K562 (cell line): Measurements from ENCODE around the gene P2RY14. TPM values are rescaled to one million over a fixed set of nuclear protein-coding genes. Genes with fewer than 3 reads are reported as not detected.
A peak's percentile ranks its signal among the peaks of the same experiment; 100 is the strongest.

Source experiments
- ATAC-seq: fragments of 200-7000 bp; cut with Tn5 transposase; 3 replicates; pipeline ENCODE4 v1.9.1; 2020; ENCODE audit warnings: moderate library complexity
- BruUV-seq: library from RNA; stranded (reverse); fragments of 400-500 nt; replicated peaks from 2 replicates; lab custom pipeline; 2021; lab: Mats Ljungman, UMichigan
- CTCF ChIA-PET: fragments of 300-600 bp; formaldehyde crosslinking; extraction: SDS; loops from one replicate; lab custom pipeline; 2021; ENCODE audit warnings: low intra/inter-chr PET ratio; lab: Yijun Ruan, JAX
- POLR2A ChIA-PET: fragments of 300-600, 350-650 bp; sonication (Branson Sonifier 250); formaldehyde crosslinking; extraction: SDS; loops from one replicate; lab custom pipeline; 2021; ENCODE audit warnings: antibody characterized with exemption, inconsistent platforms; lab: Yijun Ruan, JAX
- DNase-seq, 4 experiments: peaks; one replicate each; pipeline versions ENCODE4 v3.0.0 to v3.0.0-alpha.2; 2011 to 2018; ENCODE audit warnings: low spot score in 3 of 4, mixed read lengths in 3 of 4; ENCODE audit errors: extremely low read depth in 1 of 4
- FAIRE-seq: peaks from 2 replicates; lab custom pipeline; 2011; peaks lifted over from hg19 to GRCh38; lab: Jason Lieb, UNC
- H2AFZ ChIP-seq: 2 replicates; pipeline ENCODE4 v1.6.0; 2011; ENCODE audit warnings: low read depth, low read length, control low read depth, inconsistent platforms
- H3K27ac ChIP-seq: fragments of 200-600 bp; 3 replicates; pipeline ENCODE4 v1.8.0; 2011; ENCODE audit warnings: low read depth, mild to moderate bottlenecking, control low read depth, inconsistent platforms, low read length, moderate library complexity, mixed read lengths; ENCODE audit errors: extremely low read depth
- H3K27me3 ChIP-seq, 2 experiments: fragments of 300-600 bp in 1 of 2; 2 replicates in 1 of 2; 3 replicates in 1 of 2; pipeline versions ENCODE4 v1.6.0 to v1.8.0; 2011; ENCODE audit warnings: inconsistent platforms in 2 of 2, low read length in 2 of 2, mild to moderate bottlenecking in 1 of 2, mixed read lengths in 1 of 2, moderate library complexity in 1 of 2; ENCODE audit not compliant: control insufficient read depth in 2 of 2, insufficient read depth in 2 of 2
- H3K36me3 ChIP-seq: fragments of 300-600 bp; 3 replicates; pipeline ENCODE4 v1.8.0; 2011; ENCODE audit warnings: mild to moderate bottlenecking, low read length, inconsistent platforms; ENCODE audit not compliant: control insufficient read depth, insufficient read depth
- H3K4me1 ChIP-seq, 2 experiments: fragments of 200-600 bp in 1 of 2; replicated peaks in 1 of 2; 2 replicates in 1 of 2; 3 replicates in 1 of 2; pipeline versions ENCODE4 v1.5.1 to v1.8.0; 2011; ENCODE audit warnings: inconsistent platforms in 2 of 2, low read length in 2 of 2, mild to moderate bottlenecking in 1 of 2, mixed read lengths in 1 of 2, moderate library complexity in 1 of 2; ENCODE audit not compliant: control insufficient read depth in 2 of 2, insufficient read depth in 2 of 2
- H3K4me2 ChIP-seq: 2 replicates; pipeline ENCODE4 v1.6.1; 2011; ENCODE audit warnings: low read length, control low read depth, inconsistent platforms, mixed read lengths; ENCODE audit not compliant: insufficient read depth
- H3K4me3 ChIP-seq: fragments of 200-600 bp; sonication (generic), shearing (Covaris generic); 2 replicates; pipeline ENCODE4 v1.5.1; 2016; ENCODE audit warnings: control low read depth, inconsistent platforms
- H3K79me2 ChIP-seq: fragments of 200-600 bp; 3 replicates; pipeline ENCODE4 v1.8.0; 2011; ENCODE audit warnings: low read length, inconsistent platforms; ENCODE audit not compliant: control insufficient read depth, insufficient read depth
- H3K9ac ChIP-seq, 2 experiments: 2 replicates each; pipeline versions ENCODE4 v1.6.0 to v1.6.1; 2011; ENCODE audit warnings: low read depth in 2 of 2, low read length in 2 of 2, control low read depth in 1 of 2, inconsistent platforms in 1 of 2, mild to moderate bottlenecking in 1 of 2, mixed read lengths in 1 of 2; ENCODE audit not compliant: insufficient read depth in 1 of 2
- H3K9me1 ChIP-seq: one replicate; pipeline ENCODE4 v1.6.0; 2011; ENCODE audit warnings: inconsistent platforms, mild to moderate bottlenecking, low read length, moderate library complexity; ENCODE audit not compliant: control insufficient read depth, insufficient read depth
- H3K9me3 ChIP-seq: replicated peaks from 2 replicates; pipeline ENCODE4 v1.5.1; 2011; ENCODE audit warnings: low read depth, low read length, inconsistent platforms; ENCODE audit not compliant: control insufficient read depth, insufficient read depth
- H4K20me1 ChIP-seq: replicated peaks from 2 replicates; pipeline ENCODE4 v1.6.1; 2011; ENCODE audit warnings: low read length, inconsistent platforms, mixed read lengths; ENCODE audit not compliant: control insufficient read depth, insufficient read depth
- CEBPB ChIP-seq: fragments of 450-650 bp; IDR thresholded peaks from 2 replicates; pipeline ENCODE4 v1.6.1; 2016; ENCODE audit warnings: missing genetic modification characterization, missing compliant biosample characterization
- CEBPG ChIP-seq, 3 experiments: fragments of 200-800 bp in 1 of 3; sonication (Bioruptor generic) in 1 of 3; sonication (generic) in 1 of 3; formaldehyde crosslinking in 1 of 3; IDR thresholded peaks in 2 of 3; conservative IDR thresholded peaks in 1 of 3; 2 replicates each; pipeline versions ENCODE4 v1.6.1 to v1.8.0; 2016 to 2022; ENCODE audit warnings: missing compliant biosample characterization in 2 of 3, missing genetic modification characterization in 2 of 3, mild to moderate bottlenecking in 1 of 3, missing genetic modification reagents in 1 of 3
- DDX20 ChIP-seq: fragments of 450-650 bp; IDR thresholded peaks from 2 replicates; pipeline ENCODE4 v1.6.1; 2016; ENCODE audit warnings: missing genetic modification characterization, low read depth, mild to moderate bottlenecking, missing compliant biosample characterization, moderate library complexity
- RNF2 ChIP-seq: sonication (generic); IDR thresholded peaks from 2 replicates; pipeline ENCODE4 v1.6.1; 2016
- SNIP1 ChIP-seq: fragments of 450-650 bp; IDR thresholded peaks from 2 replicates; pipeline ENCODE4 v1.7.1; 2017; ENCODE audit warnings: low read depth, mild to moderate bottlenecking
- WGBS: fragments of 100-300 bp; shearing (Covaris generic); methylation state at CpG from one replicate; pipeline ENCODE4 v1.1.6; 2016; ENCODE audit warnings: low coverage, mixed read lengths; ENCODE audit not compliant: insufficient coverage; ENCODE audit errors: missing lambda C conversion rate; 5-methylcytosine and 5-hydroxymethylcytosine counted together
- in situ Hi-C: fragments of 300-500 bp; cut with MboI; formaldehyde crosslinking; loops from 4 replicates; pipeline ENCODE4 v1.15.0; 2018; ENCODE audit warnings: inconsistent platforms, mixed read lengths
- intact Hi-C: fragments of 100-400 bp; cut with micrococcal nuclease; formaldehyde crosslinking; loops from 2 replicates; pipeline ENCODE4 v1.14.2; 2022
- polyA plus RNA-seq, 8 experiments: library from polyadenylated mRNA; depleted of rRNA in 4 of 8; stranded (reverse) in 5 of 8; unstranded in 3 of 8; fragments of >200 nt; fragmentation: Nextera tagmentation in 2 of 8; fragmentation: Illumina TruSeq in 1 of 8; extraction: Ambion mirVana in 2 of 8; extraction: Trizol in 1 of 8; gene quantifications; 2 replicates each; pipeline versions ENCODE4 v1.2.1 to v1.2.3, GENCODE V29; 2011 to 2014; ENCODE audit warnings: inconsistent platforms in 1 of 8, missing spikeins in 1 of 8
- total RNA-seq, 7 experiments: library from RNA; depleted of rRNA in 6 of 7; stranded (reverse); fragments of >200 nt in 6 of 7; fragmentation: Illumina TruSeq in 2 of 7; extraction: Trizol in 2 of 7; gene quantifications; 2 replicates each; pipeline versions ENCODE4 v1.2.1 to v1.2.3, GENCODE V29; 2011 to 2021; ENCODE audit warnings: low replicate concordance in 1 of 7
- TF ChIP-seq, protein P1 (sequence below): fragments of 450-650 bp; formaldehyde crosslinking; IDR thresholded peaks from 2 replicates; pipeline ENCODE4 v1.4.0; 2020; ENCODE audit warnings: mild to moderate bottlenecking, moderate library complexity

Gene P2RY14
- total and polyA plus RNA-seq, 9 of the 15 experiments (the other 6 are each of a cell fraction or from before 2014, with no cell fraction given), result not detected

DNA sequence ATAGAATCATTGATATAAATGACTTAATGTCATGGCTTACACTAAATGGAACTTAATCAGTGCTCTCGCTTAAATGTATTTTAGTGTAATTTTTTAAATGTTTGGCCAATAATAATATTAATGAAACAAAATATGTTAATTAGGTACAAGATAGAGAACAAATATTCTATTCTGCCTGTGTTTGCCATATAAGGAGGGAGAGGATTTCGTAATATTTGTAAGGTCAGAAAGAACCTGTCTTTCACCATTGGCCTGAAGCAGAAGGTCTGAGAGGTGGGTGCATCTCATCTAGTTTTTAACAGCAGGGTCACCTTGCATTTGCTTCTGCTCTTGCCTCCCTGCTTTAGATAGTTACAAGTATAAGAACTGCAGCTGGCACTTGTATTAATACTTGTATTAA is 35.8 kb upstream of the P2RY14 start:
- ChIA-PET POLR2A (no interaction called here), CTCF (interaction anchor here (0.6 kb wide), 1 partner anchor 506 kb away, joined by 3 read pairs; no protein-coding TSS in a partner anchor)
- Histone ChIP-seq H3K4me3 (no peak overlapping the region), H3K9me3 (no peaks in the 10 kb centered on the region), H3K4me2 (no peak overlapping the region), H3K9ac (no peak overlapping the region), H3K9me1 (no peaks in the 10 kb centered on the region), H3K79me2 (no peaks in the 10 kb centered on the region), H3K27me3 (peaks cover 4 to 12% of the 10 kb centered on the region in 2 experiments; a peak in 3 of 5 replicates), H4K20me1 (no peaks in the 10 kb centered on the region), H3K4me1 (no peaks in the 10 kb centered on the region), H2AFZ (no peak overlapping the region), H3K27ac (no peak overlapping the region), H3K36me3 (no peaks in the 10 kb centered on the region)
- DNase-seq (no peak), FAIRE-seq (no peak), ATAC-seq (no peak)
- BruUV-seq, result no TSS peak
- intact Hi-C loops (no loop called here), in situ Hi-C loops (no loop called here)
- 2% methylated on average over 2 of the region's 2 CpGs for WGBS
- TF ChIP-seq RNF2 (no peak), CEBPB (tag) (peak; percentile 32; the same call in 1 of the 2 replicates), CEBPG (CRISPR knock-in tag; IDR thresholded peaks at IDR 0.05) (no peak), CEBPG (tag; conservative IDR thresholded peaks at IDR 0.05 in 1 of 2, IDR thresholded peaks at IDR 0.05 in 1 of 2) (0 out of 4 replicates have a peak, but pooled peaks of 1 of the 2 experiments have one; percentile 7), DDX20 (tag) (no peak)

DNA sequence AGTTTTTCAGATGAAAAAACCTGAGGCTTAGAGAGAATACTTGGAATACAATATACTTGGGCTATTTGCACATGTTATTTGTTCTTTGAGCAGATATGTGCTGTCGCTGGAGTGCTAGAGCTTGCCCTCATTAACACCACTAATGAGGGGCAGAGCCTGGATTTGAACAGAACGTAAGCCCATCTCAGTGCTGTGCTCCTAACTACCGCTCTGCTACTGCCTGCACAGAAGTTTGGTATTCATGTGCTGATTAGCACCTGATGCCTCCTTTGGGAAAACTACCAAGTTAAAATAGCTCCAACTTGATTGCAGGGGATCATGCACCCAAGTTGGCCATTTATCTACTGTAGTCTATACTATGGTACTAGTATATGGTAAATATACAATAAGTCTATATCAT is 34.6 kb upstream of the P2RY14 start:
- intact Hi-C loops, result no loop called here

More for the DNA sequence above, 34.6 kb upstream of the P2RY14 start:
- no peaks in the 10 kb centered on the region for H3K9me3 ChIP-seq
- BruUV-seq, result no TSS peak
- H4K20me1 ChIP-seq, result no peaks in the 10 kb centered on the region
- in situ Hi-C loops, result no loop called here
- no peak overlapping the region for H3K4me3 ChIP-seq
- H3K9ac ChIP-seq, result no peak overlapping the region
- POLR2A ChIA-PET, result no interaction called here
- no peaks in the 10 kb centered on the region for H3K9me1 ChIP-seq
- no peak overlapping the region for H3K27ac ChIP-seq
- no peak for FAIRE-seq
- H2AFZ ChIP-seq, result no peak overlapping the region
- H3K79me2 ChIP-seq, result no peaks in the 10 kb centered on the region
- no peak for TF ChIP-seq SNIP1
- TF ChIP-seq, protein P1, sequence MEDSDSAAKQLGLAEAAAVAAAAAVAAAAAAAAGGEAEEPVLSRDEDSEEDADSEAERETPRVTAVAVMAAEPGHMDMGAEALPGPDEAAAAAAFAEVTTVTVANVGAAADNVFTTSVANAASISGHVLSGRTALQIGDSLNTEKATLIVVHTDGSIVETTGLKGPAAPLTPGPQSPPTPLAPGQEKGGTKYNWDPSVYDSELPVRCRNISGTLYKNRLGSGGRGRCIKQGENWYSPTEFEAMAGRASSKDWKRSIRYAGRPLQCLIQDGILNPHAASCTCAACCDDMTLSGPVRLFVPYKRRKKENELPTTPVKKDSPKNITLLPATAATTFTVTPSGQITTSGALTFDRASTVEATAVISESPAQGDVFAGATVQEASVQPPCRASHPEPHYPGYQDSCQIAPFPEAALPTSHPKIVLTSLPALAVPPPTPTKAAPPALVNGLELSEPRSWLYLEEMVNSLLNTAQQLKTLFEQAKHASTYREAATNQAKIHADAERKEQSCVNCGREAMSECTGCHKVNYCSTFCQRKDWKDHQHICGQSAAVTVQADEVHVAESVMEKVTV, result no peak
- TF ChIP-seq, all 486 proteins: peak for 0
- ATAC-seq (no peak), DNase-seq (no peak)
- H3K27me3 ChIP-seq, result peaks cover 4 to 10% of the 10 kb centered on the region in 2 experiments; a peak in 3 of 5 replicates
- 0% methylated on average over 3 of the region's 3 CpGs for WGBS
- H3K36me3 ChIP-seq, result no peaks in the 10 kb centered on the region
- no peak overlapping the region for H3K4me2 ChIP-seq
- CTCF ChIA-PET, result no interaction called here
- H3K4me1 ChIP-seq, result no peaks in the 10 kb centered on the region
